Mesendoderm (in vitro differentiated cells): ENCODE measurements around the gene RPL12.

ENCODE experiments used
- DNase-seq: peaks from one replicate; pipeline ENCODE4 v3.0.0; 2013
- H2AK5ac ChIP-seq: 2 replicates; pipeline ENCODE4 v1.6.1; 2013; ENCODE audit warnings: low read length, inconsistent platforms
- H2BK120ac ChIP-seq: 2 replicates; pipeline ENCODE4 v1.6.1; 2013; ENCODE audit warnings: low read depth, mild to moderate bottlenecking, low read length, moderate library complexity, mixed read lengths
- H2BK15ac ChIP-seq: replicated peaks from 2 replicates; pipeline ENCODE4 v1.6.1; 2013; ENCODE audit warnings: low read depth, mild to moderate bottlenecking, moderate library complexity
- H2BK5ac ChIP-seq: 2 replicates; pipeline ENCODE4 v1.6.1; 2013; ENCODE audit warnings: low read length, inconsistent platforms
- H3K18ac ChIP-seq: 2 replicates; pipeline ENCODE4 v1.6.1; 2013; ENCODE audit warnings: mild to moderate bottlenecking, low read length, mixed read lengths
- H3K23ac ChIP-seq: one replicate; pipeline ENCODE4 v1.6.1; 2013; ENCODE audit warnings: low read length
- H3K27ac ChIP-seq: 2 replicates; pipeline ENCODE4 v1.5.1; 2013; ENCODE audit warnings: low read depth, mild to moderate bottlenecking, inconsistent platforms, low read length, moderate library complexity
- H3K27me3 ChIP-seq: 2 replicates; pipeline ENCODE4 v1.6.1; 2013; ENCODE audit warnings: low read length, control low read depth, mild to moderate bottlenecking, inconsistent platforms; ENCODE audit not compliant: insufficient read depth, poor library complexity
- H3K36me3 ChIP-seq: 2 replicates; pipeline ENCODE4 v1.6.1; 2013; ENCODE audit warnings: low read length, inconsistent platforms; ENCODE audit not compliant: control insufficient read depth, insufficient read depth
- H3K4ac ChIP-seq: one replicate; pipeline ENCODE4 v1.6.1; 2013; ENCODE audit warnings: low read depth, mild to moderate bottlenecking, low read length, moderate library complexity
- H3K4me1 ChIP-seq: 2 replicates; pipeline ENCODE4 v1.6.1; 2013; ENCODE audit warnings: low read depth, low read length, inconsistent platforms; ENCODE audit not compliant: control insufficient read depth
- H3K4me2 ChIP-seq: 2 replicates; pipeline ENCODE4 v1.6.1; 2013; ENCODE audit warnings: low read length
- H3K4me3 ChIP-seq: 2 replicates; pipeline ENCODE4 v1.5.1; 2013; ENCODE audit warnings: mild to moderate bottlenecking, low read length
- H3K56ac ChIP-seq: one replicate; pipeline ENCODE4 v1.6.1; 2013; ENCODE audit warnings: low read length
- H3K79me1 ChIP-seq: 2 replicates; pipeline ENCODE4 v1.6.1; 2013; ENCODE audit warnings: low read length, inconsistent platforms
- H3K79me2 ChIP-seq: 2 replicates; pipeline ENCODE4 v1.6.1; 2013; ENCODE audit warnings: mild to moderate bottlenecking, low read length; ENCODE audit not compliant: control insufficient read depth, insufficient read depth
- H3K9ac ChIP-seq: 2 replicates; pipeline ENCODE4 v1.6.1; 2013; ENCODE audit warnings: low read length, inconsistent platforms
- H4K5ac ChIP-seq: one replicate; pipeline ENCODE4 v1.6.1; 2013; ENCODE audit warnings: low read length
- H4K8ac ChIP-seq: one replicate; pipeline ENCODE4 v1.6.1; 2013; ENCODE audit warnings: low read depth, mild to moderate bottlenecking, control low read depth, low read length, moderate library complexity
- WGBS: extraction: QIAGEN DNeasy Blood & Tissue Kit; methylation state at CpG from one replicate; pipeline ENCODE4 v1.1.7; 2013; ENCODE audit warnings: low lambda C conversion rate, missing lambda C conversion rate; ENCODE audit not compliant: insufficient coverage; ENCODE audit errors: extremely low coverage; 5-methylcytosine and 5-hydroxymethylcytosine counted together

RPL12 gene

DNA sequence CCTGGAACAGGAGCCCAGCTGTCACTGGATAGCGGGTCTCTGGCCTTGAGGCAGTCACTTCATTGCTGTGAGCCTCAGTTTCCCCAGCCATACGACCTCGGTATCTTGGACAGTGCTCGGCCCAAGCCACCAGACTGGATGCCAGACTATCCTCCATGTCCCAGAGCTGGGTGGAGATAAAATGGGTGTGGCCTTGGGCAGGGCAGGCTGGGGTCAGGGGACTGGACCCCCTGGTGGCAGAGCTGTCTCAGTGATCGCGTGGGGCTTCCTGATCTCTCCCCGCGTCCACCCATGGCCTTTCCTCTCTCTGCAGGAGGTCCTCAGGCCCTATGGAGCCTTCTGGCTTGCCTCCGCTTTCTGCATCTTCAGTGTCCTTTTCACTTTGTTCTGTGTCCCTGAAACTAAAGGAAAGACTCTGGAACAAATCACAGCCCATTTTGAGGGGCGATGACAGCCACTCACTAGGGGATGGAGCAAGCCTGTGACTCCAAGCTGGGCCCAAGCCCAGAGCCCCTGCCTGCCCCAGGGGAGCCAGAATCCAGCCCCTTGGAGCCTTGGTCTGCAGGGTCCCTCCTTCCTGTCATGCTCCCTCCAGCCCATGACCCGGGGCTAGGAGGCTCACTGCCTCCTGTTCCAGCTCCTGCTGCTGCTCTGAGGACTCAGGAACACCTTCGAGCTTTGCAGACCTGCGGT lies 44.3 kb downstream of the RPL12 start:
- Histone ChIP-seq H3K9ac (no peak overlapping the region), H3K36me3 (peaks cover 1% of the 10 kb centered on the region), H2AK5ac (no peak overlapping the region), H4K5ac (no peak overlapping the region), H3K18ac (no peak overlapping the region), H3K4ac (no peak overlapping the region), H4K8ac (no peak overlapping the region), H2BK15ac (no peak overlapping the region), H3K23ac (no peak overlapping the region), H3K4me2 (no peak overlapping the region), H3K79me2 (no peaks in the 10 kb centered on the region), H3K27ac (no peak overlapping the region), H3K4me1 (no peaks in the 10 kb centered on the region), H2BK120ac (no peak overlapping the region), H3K56ac (no peak overlapping the region), H3K4me3 (no peak overlapping the region), H3K27me3 (no peaks in the 10 kb centered on the region), H2BK5ac (no peak overlapping the region), H3K79me1 (no peaks in the 10 kb centered on the region)
- DNase-seq = no peak
- WGBS = no CpG with 5 or more reads among the region's 13 CpGs

DNA sequence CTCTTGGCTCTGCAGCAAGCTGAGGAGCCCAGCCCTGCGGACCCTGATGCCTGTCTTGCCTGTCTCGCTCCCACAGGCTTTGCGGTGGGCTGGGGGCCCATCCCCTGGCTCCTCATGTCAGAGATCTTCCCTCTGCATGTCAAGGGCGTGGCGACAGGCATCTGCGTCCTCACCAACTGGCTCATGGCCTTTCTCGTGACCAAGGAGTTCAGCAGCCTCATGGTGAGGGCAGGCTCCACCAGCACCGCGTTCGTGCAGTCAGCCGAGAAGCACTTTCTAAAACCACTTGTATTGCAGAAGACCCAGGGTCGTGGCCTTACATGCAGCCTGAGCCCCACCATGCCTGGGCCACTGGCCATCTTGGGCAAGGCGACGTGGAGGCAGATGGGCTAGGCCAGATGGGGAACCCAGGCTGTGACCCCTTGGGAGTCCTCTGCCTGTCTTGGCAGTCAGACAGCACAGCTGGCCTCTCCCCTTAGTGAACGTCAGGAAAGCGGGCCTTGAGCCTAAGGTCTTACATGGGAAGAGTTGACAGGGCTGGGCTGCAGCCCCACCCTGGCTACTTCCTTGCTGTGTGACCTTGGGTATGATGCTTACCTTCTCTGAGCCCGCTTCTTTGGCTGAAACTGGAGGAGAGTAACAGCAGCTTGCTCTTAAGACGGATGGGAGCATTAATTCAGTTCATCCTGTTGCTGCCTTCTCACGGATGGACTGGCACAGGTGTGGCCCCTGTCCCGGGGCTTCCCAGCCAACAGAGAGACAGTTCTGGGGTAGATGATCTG lies 45.7 kb downstream of the RPL12 start:
- Histone ChIP-seq H3K36me3 (peaks cover 1% of the 10 kb centered on the region), H3K4me3 (no peak overlapping the region), H3K79me1 (no peaks in the 10 kb centered on the region), H3K23ac (no peak overlapping the region), H3K4ac (no peak overlapping the region), H2BK5ac (no peak overlapping the region), H3K4me2 (no peak overlapping the region), H4K8ac (no peak overlapping the region), H3K4me1 (no peaks in the 10 kb centered on the region), H3K18ac (no peak overlapping the region), H3K9ac (no peak overlapping the region), H3K79me2 (no peaks in the 10 kb centered on the region), H2BK120ac (no peak overlapping the region), H2AK5ac (no peak overlapping the region), H4K5ac (no peak overlapping the region), H2BK15ac (no peak overlapping the region), H3K27me3 (no peaks in the 10 kb centered on the region), H3K56ac (no peak overlapping the region), H3K27ac (no peak overlapping the region)
- DNase-seq = no peak
- WGBS = no CpG with 5 or more reads among the region's 20 CpGs

DNA sequence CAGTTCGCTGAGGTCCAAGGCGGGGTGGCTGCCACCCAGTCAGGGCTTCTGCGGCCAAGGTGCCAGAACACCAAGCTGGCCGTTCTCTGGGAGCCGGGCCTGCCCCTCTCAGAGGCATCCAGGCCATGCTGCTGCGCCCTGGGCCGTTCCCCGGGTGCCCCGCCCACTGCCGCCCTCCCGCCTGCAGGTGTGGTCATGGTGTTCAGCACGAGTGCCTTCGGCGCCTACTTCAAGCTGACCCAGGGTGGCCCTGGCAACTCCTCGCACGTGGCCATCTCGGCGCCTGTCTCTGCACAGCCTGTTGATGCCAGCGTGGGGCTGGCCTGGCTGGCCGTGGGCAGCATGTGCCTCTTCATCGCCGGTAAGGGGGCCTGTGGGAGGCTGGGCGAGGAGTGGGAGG lies 46.6 kb downstream of the RPL12 start:
- Histone ChIP-seq H3K56ac (no peak overlapping the region), H3K4me2 (no peak overlapping the region), H3K36me3 (peaks cover 1% of the 10 kb centered on the region), H3K79me1 (no peaks in the 10 kb centered on the region), H3K27ac (no peak overlapping the region), H3K4me3 (no peak overlapping the region), H4K5ac (no peak overlapping the region), H2AK5ac (no peak overlapping the region), H3K27me3 (no peaks in the 10 kb centered on the region), H2BK15ac (no peak overlapping the region), H3K79me2 (no peaks in the 10 kb centered on the region), H2BK120ac (no peak overlapping the region), H3K23ac (no peak overlapping the region), H4K8ac (no peak overlapping the region), H2BK5ac (no peak overlapping the region), H3K4me1 (no peaks in the 10 kb centered on the region), H3K9ac (no peak overlapping the region), H3K4ac (no peak overlapping the region), H3K18ac (no peak overlapping the region)
- no peak for DNase-seq
- WGBS = no CpG with 5 or more reads among the region's 23 CpGs

DNA sequence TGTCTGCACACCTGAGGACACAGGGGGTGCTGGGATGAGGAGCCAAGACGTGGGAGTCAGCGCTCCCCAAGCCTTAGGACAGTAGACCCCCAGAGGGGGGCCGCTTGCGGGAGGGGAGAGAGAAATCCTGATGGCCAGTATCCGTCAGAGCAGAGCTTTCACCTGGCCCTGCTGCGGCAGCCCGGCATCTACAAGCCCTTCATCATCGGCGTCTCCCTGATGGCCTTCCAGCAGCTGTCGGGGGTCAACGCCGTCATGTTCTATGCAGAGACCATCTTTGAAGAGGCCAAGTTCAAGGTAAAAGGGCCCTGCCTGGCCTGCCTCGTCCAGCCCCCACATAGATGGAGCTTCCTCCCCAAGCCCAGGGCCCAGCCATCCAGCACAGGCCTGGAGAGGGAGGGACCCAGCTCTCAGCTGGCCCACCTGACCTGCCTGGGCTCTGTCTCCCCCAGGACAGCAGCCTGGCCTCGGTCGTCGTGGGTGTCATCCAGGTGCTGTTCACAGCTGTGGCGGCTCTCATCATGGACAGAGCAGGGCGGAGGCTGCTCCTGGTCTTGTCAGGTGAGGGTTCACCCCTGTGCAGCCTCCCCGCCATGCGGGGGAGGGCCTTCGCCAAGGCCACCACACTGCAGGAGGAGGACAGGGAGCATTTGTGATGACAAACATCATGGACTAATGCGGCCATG lies 47.6 kb downstream of the RPL12 start:
- Histone ChIP-seq H3K4ac (no peak overlapping the region), H2BK15ac (no peak overlapping the region), H3K18ac (no peak overlapping the region), H4K5ac (no peak overlapping the region), H3K4me1 (no peaks in the 10 kb centered on the region), H2BK120ac (no peak overlapping the region), H4K8ac (no peak overlapping the region), H3K4me3 (no peak overlapping the region), H3K27ac (no peak overlapping the region), H2BK5ac (no peak overlapping the region), H3K79me1 (peaks cover 2% of the 10 kb centered on the region), H3K56ac (no peak overlapping the region), H3K27me3 (no peaks in the 10 kb centered on the region), H3K9ac (no peak overlapping the region), H3K36me3 (peaks cover 1% of the 10 kb centered on the region), H3K4me2 (no peak overlapping the region), H2AK5ac (no peak overlapping the region), H3K23ac (no peak overlapping the region), H3K79me2 (peaks cover under 1% of the 10 kb centered on the region)
- no CpG with 5 or more reads among the region's 22 CpGs for WGBS
- DNase-seq = no peak

DNA sequence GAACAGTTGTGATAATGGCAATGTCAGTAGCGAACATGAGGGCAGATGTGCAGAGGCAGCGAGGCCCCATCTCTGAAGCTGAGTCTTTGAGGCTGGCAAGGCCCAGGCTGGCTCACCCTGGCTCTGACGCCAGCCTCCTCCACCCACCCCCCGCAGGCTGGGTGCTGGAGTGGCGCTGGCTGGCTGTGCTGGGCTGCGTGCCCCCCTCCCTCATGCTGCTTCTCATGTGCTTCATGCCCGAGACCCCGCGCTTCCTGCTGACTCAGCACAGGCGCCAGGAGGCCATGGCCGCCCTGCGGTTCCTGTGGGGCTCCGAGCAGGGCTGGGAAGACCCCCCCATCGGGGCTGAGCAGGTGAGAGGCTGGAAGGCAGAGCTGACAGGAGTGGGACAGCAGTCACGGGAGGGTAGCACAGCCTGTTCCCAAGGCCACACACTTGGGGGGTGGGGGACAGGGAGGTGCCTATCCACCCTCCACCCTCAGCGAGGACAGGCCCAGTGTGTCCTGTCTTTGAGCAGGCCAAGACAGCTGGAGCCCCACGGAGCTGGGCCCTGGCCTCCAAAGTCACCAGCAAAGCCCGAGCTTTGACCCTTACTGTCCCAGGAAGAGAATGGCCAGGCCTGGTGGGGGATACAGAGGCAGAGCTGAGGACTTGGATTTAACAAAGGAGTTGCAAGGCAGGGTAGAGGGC lies 48.7 kb downstream of the RPL12 start:
- WGBS = no CpG with 5 or more reads among the region's 18 CpGs
- no peak overlapping the region for H2BK5ac ChIP-seq
- no peak overlapping the region for H3K23ac ChIP-seq
- peaks cover 5% of the 10 kb centered on the region for H3K79me1 ChIP-seq
- no peak for DNase-seq
- H3K18ac ChIP-seq = no peak overlapping the region
- no peak overlapping the region for H4K8ac ChIP-seq
- H3K27ac ChIP-seq = no peak overlapping the region
- H3K4me3 ChIP-seq = no peak overlapping the region
- H3K4me1 ChIP-seq = no peaks in the 10 kb centered on the region
- H4K5ac ChIP-seq = no peak overlapping the region
- no peaks in the 10 kb centered on the region for H3K27me3 ChIP-seq
- no peak overlapping the region for H3K56ac ChIP-seq
- peaks cover 1% of the 10 kb centered on the region for H3K36me3 ChIP-seq
- no peak overlapping the region for H3K9ac ChIP-seq
- H2AK5ac ChIP-seq = no peak overlapping the region
- H2BK15ac ChIP-seq = no peak overlapping the region
- no peak overlapping the region for H3K4ac ChIP-seq
- no peak overlapping the region for H3K4me2 ChIP-seq
- H3K79me2 ChIP-seq = peaks cover 2% of the 10 kb centered on the region
- H2BK120ac ChIP-seq = no peak overlapping the region
